SK-N-MC (cell line): ENCODE results near the gene EPHA4.

ENCODE experiments used
- EZH2 ChIP-seq: fragments of 200-600 bp; sonication (generic); IDR thresholded peaks from one replicate; pipeline ENCODE4 v1.6.1; 2017; ENCODE audit warnings: antibody characterized with exemption
- POLR2AphosphoS5 ChIP-seq: IDR thresholded peaks from 2 replicates; pipeline ENCODE4 v1.6.1; 2012; ENCODE audit warnings: mild to moderate bottlenecking, low read depth, low read length, borderline replicate concordance

DNA sequence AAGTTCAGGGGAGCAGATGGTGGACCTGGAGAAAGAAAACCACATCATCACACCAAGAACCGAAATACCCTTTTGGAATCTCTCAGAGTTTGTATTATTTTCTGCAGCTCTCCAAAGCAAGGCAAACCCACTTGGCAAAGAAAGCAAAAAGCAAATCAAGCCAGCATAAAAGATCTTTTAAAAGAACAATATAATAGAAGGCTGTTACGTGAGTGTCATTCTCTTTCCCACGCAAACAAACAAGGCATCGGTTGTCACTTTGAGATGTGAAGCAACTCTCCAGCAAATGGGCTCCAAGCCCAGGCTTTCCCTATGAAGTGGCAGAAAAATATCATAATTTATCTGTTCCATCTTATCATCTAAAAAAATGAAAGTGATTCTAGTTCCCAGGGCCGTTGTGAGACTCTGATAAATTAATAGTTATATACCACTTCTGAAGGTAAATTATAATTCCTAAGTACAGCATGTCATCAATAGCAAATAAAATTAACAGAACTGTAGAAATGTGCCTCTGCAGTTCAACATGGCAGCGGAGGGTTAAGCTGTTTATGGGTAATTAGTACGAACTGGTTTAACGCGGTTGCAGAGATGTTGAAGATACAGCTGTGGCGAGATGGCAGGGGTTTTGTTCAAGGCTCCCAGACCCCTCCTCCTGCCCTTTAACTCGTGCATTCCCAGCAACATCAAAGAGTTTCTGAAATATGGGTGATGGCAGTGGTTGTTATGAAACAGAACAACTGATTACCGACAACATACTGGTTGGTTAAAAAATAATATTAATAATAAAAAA, 89.2 kb downstream of the EPHA4 start:
- TF ChIP-seq EZH2 (no peak), POLR2AphosphoS5 (no peak)
